ENCODE results near the gene LRCH1. TPM values are rescaled to one million over a fixed set of nuclear protein-coding genes. Genes with fewer than 3 reads are reported as not detected.

The LRCH1 gene
- total RNA-seq, 3 donors from 2014 or later, result 17.0 to 40.4 (median 24.6) TPM

DNA sequence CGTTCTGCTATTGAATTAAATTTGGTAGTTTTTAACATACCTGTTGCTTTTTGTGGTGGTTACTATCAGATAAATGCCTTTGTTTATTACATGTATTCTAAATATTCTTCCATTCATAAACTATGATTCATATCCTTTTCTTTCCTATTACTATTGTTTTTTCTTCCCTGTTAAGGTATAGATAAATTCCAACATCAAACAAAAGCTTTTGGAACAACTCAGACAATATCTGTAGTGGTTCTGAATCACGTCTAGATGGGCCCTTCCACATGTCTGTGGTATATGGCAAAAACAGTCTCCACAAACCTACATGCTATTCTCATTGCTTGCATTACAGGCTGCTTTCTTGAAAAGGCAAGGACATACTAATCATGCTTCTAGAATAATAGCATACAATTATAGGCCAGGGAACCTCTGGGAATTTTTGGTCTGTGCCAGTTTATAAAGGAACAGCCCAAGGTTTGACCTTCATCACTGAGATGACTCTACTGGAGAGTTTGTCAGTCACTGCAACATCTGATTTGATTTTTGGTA is 6.4 kb downstream of the LRCH1 start:
- DNase-seq (ENCODE audit: low spot score in 2 of 2), result no peak
- no peaks in the 10 kb centered on the region for H3K36me3 ChIP-seq
- no peak overlapping the region for H3K27ac ChIP-seq
- TF ChIP-seq, protein P1, sequence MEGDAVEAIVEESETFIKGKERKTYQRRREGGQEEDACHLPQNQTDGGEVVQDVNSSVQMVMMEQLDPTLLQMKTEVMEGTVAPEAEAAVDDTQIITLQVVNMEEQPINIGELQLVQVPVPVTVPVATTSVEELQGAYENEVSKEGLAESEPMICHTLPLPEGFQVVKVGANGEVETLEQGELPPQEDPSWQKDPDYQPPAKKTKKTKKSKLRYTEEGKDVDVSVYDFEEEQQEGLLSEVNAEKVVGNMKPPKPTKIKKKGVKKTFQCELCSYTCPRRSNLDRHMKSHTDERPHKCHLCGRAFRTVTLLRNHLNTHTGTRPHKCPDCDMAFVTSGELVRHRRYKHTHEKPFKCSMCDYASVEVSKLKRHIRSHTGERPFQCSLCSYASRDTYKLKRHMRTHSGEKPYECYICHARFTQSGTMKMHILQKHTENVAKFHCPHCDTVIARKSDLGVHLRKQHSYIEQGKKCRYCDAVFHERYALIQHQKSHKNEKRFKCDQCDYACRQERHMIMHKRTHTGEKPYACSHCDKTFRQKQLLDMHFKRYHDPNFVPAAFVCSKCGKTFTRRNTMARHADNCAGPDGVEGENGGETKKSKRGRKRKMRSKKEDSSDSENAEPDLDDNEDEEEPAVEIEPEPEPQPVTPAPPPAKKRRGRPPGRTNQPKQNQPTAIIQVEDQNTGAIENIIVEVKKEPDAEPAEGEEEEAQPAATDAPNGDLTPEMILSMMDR (IDR thresholded peaks at IDR 0.05), result no peak
- TF ChIP-seq POLR2A (IDR thresholded peaks at IDR 0.05) (no peak), POLR2AphosphoS5 (IDR thresholded peaks at IDR 0.05) (no peak)
- no peaks in the 10 kb centered on the region for H3K27me3 ChIP-seq
- no peaks in the 10 kb centered on the region for H3K9me3 ChIP-seq
- no peak overlapping the region for H3K4me3 ChIP-seq
- intact Hi-C loops (cut with DNase I; ENCODE audit: low total_unique reads), result no loop called here
- H3K4me1 ChIP-seq, result no peaks in the 10 kb centered on the region

DNA sequence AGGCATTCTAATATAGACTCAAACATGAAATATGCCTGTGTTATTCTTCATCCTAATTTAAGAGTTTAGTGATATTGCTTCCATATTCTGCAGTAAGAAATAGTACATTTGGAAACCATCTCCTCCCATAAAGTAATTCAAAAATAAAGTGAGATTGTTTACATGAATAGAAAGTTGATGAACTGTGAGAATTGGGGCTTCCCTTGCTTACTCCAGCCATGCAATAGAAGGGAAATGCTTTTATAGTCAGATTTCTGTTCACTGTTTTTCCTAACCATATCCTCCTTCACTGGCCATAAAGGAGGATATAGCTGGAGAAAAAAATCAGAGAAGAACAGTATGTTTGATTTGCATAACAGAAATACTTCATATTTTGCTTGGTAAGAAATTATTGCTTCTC is 7.8 kb downstream of the LRCH1 start:
- Histone ChIP-seq H3K4me1 (no peaks in the 10 kb centered on the region), H3K27ac (no peak overlapping the region)

DNA sequence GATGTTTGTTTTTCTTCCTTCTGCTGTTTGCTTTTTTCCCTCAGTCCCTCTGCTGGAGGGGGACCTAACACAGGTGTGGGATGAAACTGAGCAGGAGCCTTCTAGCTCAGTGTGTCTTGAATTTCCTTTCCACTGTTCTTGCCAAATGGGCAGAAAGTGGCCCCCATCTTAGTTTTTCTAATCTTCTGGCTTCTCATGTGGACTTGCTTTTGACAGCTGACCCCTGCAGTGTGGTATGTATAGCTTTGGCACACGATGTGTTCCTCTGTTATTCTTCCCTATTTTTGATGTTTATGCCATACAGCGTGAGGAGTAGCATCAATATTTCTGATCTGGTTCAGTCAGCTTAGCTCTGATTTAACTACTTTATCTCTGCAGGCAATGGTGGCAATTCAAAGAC is 8.3 kb downstream of the LRCH1 start:
- no peak for DNase-seq (ENCODE audit: low spot score in 2 of 2)
- TF ChIP-seq, protein P1 (IDR thresholded peaks at IDR 0.05), result no peak
- no peak for TF ChIP-seq POLR2A (IDR thresholded peaks at IDR 0.05)
- no peak for TF ChIP-seq POLR2AphosphoS5 (IDR thresholded peaks at IDR 0.05)
- H3K9me3 ChIP-seq, result no peaks in the 10 kb centered on the region
- intact Hi-C loops (cut with DNase I; ENCODE audit: low total_unique reads), result no loop called here
- H3K36me3 ChIP-seq, result no peaks in the 10 kb centered on the region
- H3K4me3 ChIP-seq, result no peak overlapping the region
- no peaks in the 10 kb centered on the region for H3K4me1 ChIP-seq
- no peaks in the 10 kb centered on the region for H3K27me3 ChIP-seq
- no peak overlapping the region for H3K27ac ChIP-seq

More for the DNA sequence above, 7.8 kb downstream of the LRCH1 start:
- no peaks in the 10 kb centered on the region for H3K27me3 ChIP-seq
- H3K36me3 ChIP-seq, result no peaks in the 10 kb centered on the region
- no peak for DNase-seq (ENCODE audit: low spot score in 2 of 2)
- intact Hi-C loops (cut with DNase I; ENCODE audit: low total_unique reads), result no loop called here
- H3K4me3 ChIP-seq, result no peak overlapping the region
- H3K9me3 ChIP-seq, result no peaks in the 10 kb centered on the region
- TF ChIP-seq POLR2A (IDR thresholded peaks at IDR 0.05), result no peak
- no peak for TF ChIP-seq POLR2AphosphoS5 (IDR thresholded peaks at IDR 0.05)

- Histone ChIP-seq H3K27me3 (no peaks in the 10 kb centered on the region), H3K4me3 (no peak overlapping the region), H3K9me3 (no peaks in the 10 kb centered on the region), H3K36me3 (no peaks in the 10 kb centered on the region), H3K27ac (no peak overlapping the region), H3K4me1 (no peaks in the 10 kb centered on the region)
- TF ChIP-seq POLR2AphosphoS5 (IDR thresholded peaks at IDR 0.05), result no peak
- TF ChIP-seq POLR2A (IDR thresholded peaks at IDR 0.05), result no peak
- TF ChIP-seq, protein P1 (IDR thresholded peaks at IDR 0.05), result no peak
- intact Hi-C loops (cut with DNase I; ENCODE audit: low total_unique reads), result no loop called here
- DNase-seq (ENCODE audit: low spot score in 2 of 2), result no peak
These were observed 8.7 kb downstream of the LRCH1 start for GRCh38 chr13:46561691-46562090.

- H3K9me3 ChIP-seq, result no peaks in the 10 kb centered on the region
- no peaks in the 10 kb centered on the region for H3K27me3 ChIP-seq
- H3K36me3 ChIP-seq, result no peaks in the 10 kb centered on the region
- intact Hi-C loops (cut with DNase I; ENCODE audit: low total_unique reads), result no loop called here
- H3K4me1 ChIP-seq, result no peaks in the 10 kb centered on the region
- no peak overlapping the region for H3K4me3 ChIP-seq
- no peak for DNase-seq (ENCODE audit: low spot score in 2 of 2)
- no peak overlapping the region for H3K27ac ChIP-seq
- TF ChIP-seq POLR2A (IDR thresholded peaks at IDR 0.05), result no peak
- no peak for TF ChIP-seq POLR2AphosphoS5 (IDR thresholded peaks at IDR 0.05)
- TF ChIP-seq, protein P1 (IDR thresholded peaks at IDR 0.05), result no peak
These were observed 9.2 kb downstream of the LRCH1 start for GRCh38 chr13:46562152-46562551.

GRCh38 chr13:46562581-46562980 is 9.6 kb downstream of the LRCH1 start:
- H3K36me3 ChIP-seq, result no peaks in the 10 kb centered on the region
- no peak for TF ChIP-seq POLR2AphosphoS5 (IDR thresholded peaks at IDR 0.05)
- TF ChIP-seq POLR2A (IDR thresholded peaks at IDR 0.05), result no peak
- TF ChIP-seq, protein P1 (IDR thresholded peaks at IDR 0.05), result no peak
- no peak overlapping the region for H3K27ac ChIP-seq
- no peak overlapping the region for H3K4me3 ChIP-seq
- H3K27me3 ChIP-seq, result no peaks in the 10 kb centered on the region
- intact Hi-C loops (cut with DNase I; ENCODE audit: low total_unique reads), result no loop called here
- DNase-seq (ENCODE audit: low spot score in 2 of 2), result no peak
- H3K4me1 ChIP-seq, result no peaks in the 10 kb centered on the region
- no peaks in the 10 kb centered on the region for H3K9me3 ChIP-seq
